Measurements from ENCODE around the gene DNM3. TPM values are rescaled to one million over a fixed set of nuclear protein-coding genes. Genes with fewer than 3 reads are reported as not detected.

Gene DNM3
- total RNA-seq, 1 donor from 2014 or later = 1.3 TPM

DNA sequence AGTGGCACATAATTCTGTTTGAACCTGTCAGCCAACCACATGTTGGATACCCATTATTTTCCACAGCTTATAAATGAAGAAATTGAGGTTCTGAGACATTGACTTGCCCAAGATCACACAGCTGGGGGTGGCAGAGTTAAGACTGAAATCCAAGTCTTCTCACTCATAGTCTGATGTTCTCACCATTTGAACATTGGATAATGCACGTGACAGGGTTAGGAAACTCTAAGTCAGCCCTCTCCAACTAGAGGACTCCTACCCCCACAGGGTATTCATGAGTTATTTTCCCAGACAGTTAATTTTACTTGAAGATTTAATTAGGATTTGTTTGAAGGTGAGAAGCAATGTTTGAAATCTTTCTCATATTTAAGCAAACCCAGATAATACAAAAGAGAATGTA, 541.1 kb downstream of the DNM3 start:
- intact Hi-C loops (cut with micrococcal nuclease) = no loop called here

- intact Hi-C loops (cut with micrococcal nuclease) = no loop called here
Observed at GRCh38 chr1:172382990-172383389, 541.7 kb downstream of the DNM3 start.

DNA sequence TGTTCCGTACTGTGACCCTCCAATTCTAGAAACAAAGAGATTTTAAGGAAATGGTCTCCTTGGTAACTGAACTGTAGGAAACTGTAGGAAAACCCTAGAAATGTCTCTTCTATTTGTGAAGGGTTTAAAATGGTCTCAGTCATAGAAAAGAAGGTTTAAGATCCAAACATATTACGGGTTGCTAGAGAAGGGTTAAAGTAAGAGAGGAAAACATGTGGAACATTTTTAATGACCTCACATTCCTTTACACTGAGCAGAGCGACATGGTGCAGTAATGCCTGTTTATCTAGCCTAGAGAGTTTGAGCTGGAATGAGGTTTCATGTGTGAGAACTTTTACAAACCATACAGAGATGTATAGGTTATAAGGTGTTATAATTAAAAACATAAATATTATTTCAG, 542.2 kb downstream of the DNM3 start:
- intact Hi-C loops (cut with micrococcal nuclease) = no loop called here

DNA sequence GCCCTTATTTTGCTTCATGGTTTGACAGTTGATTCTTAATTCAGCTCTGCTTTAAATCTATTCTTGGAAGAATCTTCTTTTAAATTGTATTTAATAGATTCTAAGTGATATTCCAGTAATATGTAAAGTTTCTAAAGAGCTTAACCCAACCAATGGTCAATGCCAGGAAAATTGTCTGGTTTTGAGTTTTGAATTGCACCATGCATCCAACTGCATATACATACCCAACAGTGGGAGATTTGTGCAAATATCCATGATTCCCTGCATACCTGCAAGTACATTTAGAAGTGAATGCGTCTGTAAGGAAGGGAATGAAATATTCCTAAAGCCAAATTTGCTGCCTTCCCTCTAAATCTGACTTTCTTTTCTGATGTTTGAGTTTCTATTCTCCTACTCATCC, 543.4 kb downstream of the DNM3 start:
- intact Hi-C loops (cut with micrococcal nuclease) = no loop called here

- intact Hi-C loops (cut with micrococcal nuclease) = no loop called here
Observed at GRCh38 chr1:172386046-172386445, 544.7 kb downstream of the DNM3 start.

GRCh38 chr1:172388490-172388889, 547.2 kb downstream of the DNM3 start:
- intact Hi-C loops (cut with micrococcal nuclease) = no loop called here

GRCh38 chr1:172390301-172390682, 549.0 kb downstream of the DNM3 start:
- intact Hi-C loops (cut with micrococcal nuclease) = loop anchor here (5.0 kb wide), 1 partner anchor 247 kb away; no protein-coding TSS in a partner anchor

DNA sequence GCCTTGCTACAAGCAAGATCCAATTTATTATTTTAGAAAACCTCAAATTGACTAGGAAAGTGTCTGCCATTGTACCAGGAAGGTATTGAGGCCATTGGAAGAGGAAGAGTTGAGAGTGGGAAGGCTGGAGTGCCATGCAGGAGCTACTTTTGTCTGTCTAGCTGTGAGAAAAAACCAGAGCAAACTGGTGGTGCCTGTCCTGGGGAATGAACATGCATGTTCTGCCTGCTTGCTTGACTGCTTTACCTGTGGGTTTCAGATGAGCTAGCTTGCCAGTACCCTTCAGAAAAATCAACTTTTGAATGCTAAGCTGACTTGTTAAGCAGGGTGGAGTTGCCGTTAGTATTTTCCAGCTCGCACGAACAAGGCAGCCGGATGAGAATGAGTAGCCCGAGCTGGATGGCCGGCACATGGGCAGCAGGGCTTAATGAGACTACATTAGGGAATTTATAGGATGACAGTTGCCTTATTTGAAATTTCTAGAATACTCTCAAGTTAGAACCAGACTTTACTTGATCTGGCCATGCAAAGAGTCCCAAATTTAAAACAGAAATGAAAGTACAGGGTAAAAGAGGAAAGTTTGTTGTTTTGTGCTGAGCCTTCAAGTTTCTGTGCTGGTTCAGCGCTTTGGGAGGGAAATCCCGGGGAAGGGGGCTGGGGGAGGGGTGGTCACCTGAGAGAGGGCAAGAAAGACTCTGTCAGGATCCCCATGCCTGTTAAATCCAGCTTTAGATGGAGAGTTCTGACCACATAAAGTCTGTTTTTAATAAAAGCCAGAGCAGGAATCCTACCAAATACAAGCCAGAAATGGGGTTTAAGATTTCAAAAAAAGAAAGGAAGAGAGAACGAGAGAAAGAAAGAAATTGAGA, 549.6 kb downstream of the DNM3 start:
- intact Hi-C loops (cut with micrococcal nuclease) = loop anchor here (5.0 kb wide), 1 partner anchor 246 kb away; no protein-coding TSS in a partner anchor

GRCh38 chr1:172391976-172392375, 550.7 kb downstream of the DNM3 start:
- intact Hi-C loops (cut with micrococcal nuclease) = loop anchor here (5.0 kb wide), 1 partner anchor 245 kb away; no protein-coding TSS in a partner anchor

GRCh38 chr1:172393354-172393753, 552.1 kb downstream of the DNM3 start:
- intact Hi-C loops (cut with micrococcal nuclease) = loop anchor here (5.0 kb wide), 1 partner anchor 244 kb away; no protein-coding TSS in a partner anchor

DNA sequence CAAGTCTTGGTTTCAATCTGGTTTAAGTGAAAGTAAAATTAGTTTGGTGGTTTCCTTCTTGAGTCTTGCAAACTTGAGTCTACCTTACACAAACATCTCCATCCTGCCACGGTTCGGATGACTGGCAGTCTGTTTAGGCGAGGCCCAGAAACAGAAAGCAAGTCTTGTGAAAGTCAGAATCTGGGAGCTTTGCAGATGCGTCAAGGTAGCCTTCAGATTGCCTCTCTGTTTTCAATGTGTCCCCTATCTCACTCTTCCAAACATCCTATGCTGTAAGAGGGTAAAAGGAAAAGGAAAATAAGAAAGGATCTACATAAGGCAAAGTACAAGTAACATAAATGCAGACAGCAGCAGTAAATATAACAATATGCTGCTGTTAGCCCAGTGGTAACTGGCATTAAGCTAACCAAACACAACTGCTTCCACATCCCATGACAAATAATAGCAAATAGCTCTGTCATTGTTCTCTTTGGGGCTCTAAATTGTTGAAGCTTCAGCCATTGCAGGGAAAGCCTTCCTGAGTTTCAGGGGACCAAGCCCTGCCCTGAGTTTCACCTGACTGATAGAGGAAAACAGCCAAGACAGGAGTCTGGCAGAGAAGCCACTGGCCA, 552.9 kb downstream of the DNM3 start:
- intact Hi-C loops (cut with micrococcal nuclease) = loop anchor here (1.0 to 5.0 kb wide), 5 partner anchors 14 to 243 kb away; no protein-coding TSS in a partner anchor

DNA sequence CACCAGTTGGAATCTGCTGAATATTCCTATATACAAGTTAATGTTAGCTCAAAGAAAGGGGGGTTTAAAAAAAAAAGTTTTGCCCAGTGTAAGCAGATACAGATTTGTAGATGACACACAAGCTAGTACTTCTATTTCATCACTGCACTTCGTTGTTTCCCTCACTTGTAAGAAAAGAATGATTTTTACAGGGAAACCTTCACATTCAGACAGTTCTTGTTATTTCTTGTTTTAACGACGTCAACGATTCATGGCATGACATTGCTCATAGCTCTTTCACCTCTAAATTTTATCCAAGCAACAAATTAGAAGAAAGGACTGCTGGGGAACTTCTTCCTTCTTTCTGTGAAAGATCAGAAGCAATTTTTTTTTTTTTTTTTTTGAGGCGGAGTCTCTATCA, 553.5 kb downstream of the DNM3 start:
- intact Hi-C loops (cut with micrococcal nuclease) = loop anchor here (1.0 to 5.0 kb wide), 6 partner anchors 15 to 242 kb away; partner anchors contain the start of gene PIGC

DNA sequence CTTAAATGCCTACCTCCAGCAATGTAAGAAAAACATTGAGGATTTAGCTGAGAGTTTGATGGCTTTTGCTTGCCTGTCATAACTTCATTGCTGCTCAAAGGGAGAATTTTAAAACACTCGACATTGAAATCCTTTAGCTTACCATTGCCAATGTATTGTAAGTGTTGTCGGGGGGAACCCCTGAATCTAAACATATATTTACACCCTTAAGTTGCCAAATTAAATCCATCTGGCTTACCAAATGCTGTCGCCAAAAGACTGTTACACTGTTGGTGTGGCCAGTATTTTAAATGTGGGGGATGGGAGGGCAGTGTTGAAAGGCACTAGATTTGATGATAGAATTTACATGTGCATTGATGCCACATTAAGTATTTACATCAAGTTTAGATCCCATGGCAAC, 554.3 kb downstream of the DNM3 start:
- intact Hi-C loops (cut with micrococcal nuclease) = loop anchor here (2.0 to 5.0 kb wide), 3 partner anchors 37 to 215 kb away; partner anchors contain the start of gene PIGC

- intact Hi-C loops (cut with micrococcal nuclease) = loop anchor here (5.0 kb wide), 1 partner anchor 45 kb away; the partner anchor contains the start of gene PIGC
Observed at GRCh38 chr1:172397221-172397620, 555.9 kb downstream of the DNM3 start.

GRCh38 chr1:172397633-172398032, 556.3 kb downstream of the DNM3 start:
- intact Hi-C loops (cut with micrococcal nuclease) = loop anchor here (2.0 to 5.0 kb wide), 4 partner anchors 29 to 395 kb away; partner anchors contain the start of gene PIGC

DNA sequence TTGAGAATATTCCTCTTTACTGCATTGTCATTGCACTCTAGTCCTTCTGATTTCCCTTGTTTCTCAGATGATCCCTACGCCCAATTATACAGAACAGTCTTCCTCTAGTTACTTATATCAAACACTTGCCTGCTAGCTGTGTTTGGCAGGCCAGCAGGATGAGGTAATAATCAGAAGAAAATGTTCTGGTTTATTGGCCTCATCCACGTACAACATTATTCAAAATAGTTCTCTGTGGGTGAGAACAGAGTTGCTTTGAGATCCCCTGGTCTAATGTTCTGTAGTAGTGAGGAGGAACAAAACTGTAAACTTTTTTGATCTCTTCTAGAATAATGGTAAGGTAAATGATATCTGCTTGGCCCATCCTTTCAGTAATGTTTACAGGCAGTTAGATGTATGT, 556.9 kb downstream of the DNM3 start:
- intact Hi-C loops (cut with micrococcal nuclease) = loop anchor here (2.0 to 5.0 kb wide), 4 partner anchors 29 to 395 kb away; partner anchors contain the start of gene PIGC

DNA sequence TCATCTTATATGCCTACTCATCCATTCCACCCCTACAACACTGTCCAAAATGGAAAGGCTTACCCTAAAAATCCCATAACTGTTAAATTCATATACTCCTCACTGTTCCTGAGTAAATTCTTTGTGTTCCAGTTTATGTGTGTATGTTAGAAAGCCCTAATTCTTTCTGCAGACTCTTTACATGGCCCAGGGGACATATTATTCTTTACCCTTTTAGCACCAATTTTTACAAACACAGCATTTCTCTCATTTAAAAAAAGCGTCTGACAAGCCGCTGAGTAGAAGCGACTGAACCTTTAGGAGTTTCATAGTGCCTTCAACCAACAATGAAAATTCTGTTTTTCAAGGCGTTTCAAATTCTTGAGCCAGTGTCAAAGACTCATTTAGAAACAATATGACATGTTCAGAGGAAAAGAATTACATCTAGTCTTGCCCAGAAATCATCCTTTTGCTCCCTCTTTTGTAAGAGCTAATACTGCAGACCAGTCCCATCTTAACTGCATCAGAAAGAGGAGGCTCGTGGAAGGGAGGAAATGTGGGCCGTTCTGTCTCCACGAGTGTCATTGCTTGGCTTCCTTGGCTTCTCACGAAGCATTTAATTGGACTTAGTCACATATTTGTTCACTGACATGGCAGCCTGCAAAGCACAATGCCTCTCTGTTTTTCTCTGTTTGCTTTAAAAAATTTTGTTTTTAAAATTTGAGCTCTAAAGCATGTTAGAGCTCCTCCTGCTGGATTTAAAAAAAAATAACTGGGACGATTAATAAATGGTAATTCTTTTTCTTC, 557.9 kb downstream of the DNM3 start:
- intact Hi-C loops (cut with micrococcal nuclease) = loop anchor here (1.0 to 5.0 kb wide), 5 partner anchors 28 to 396 kb away; partner anchors contain the start of gene PIGC

DNA sequence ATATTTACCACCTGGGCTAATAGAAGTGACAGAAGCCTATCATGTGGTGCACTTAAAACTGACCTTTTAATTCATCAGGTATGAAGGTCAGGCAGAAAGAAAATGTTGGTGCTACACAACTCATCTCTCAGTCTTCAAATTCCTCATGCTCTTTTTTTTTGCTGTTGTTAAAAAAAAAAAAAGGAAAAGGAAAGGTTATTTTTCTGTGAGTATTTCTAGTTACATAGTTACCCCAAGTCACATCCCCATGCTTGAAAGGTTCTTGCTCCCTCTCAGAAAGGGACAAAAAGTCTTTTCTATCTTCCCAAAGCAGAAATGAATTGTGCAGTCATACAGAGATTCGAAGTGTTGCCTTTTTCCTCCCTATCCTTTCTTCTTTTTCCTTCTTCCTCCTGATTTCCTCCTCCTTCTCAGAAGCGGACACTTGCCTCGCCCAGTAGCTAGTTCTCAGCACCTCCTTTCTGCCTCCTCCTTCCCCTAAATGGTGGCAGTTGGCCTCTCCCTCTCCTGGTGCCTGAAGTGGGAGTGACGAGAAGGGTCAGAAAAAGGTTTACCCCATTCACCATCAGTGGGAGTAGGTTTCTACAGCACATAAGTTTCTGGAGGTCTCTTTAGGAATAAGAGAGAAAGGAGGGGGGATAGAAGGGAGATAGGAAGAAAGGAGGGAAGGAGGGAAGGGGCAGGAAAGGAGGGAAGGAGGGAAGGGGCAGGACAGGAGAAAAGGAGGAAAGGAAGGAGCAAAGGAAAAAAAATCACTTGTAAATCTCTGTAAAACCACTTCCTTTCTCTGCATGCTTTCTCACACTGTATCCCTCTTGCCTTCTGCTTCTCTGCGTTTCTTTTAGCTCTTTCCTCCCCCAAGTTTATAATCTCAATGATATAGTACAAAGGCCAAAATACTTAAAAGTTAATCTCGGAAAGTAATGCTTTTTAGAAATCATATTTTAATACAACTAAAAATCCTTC, 558.7 kb downstream of the DNM3 start:
- intact Hi-C loops (cut with micrococcal nuclease) = loop anchor here (1.0 to 5.0 kb wide), 5 partner anchors 27 to 397 kb away; partner anchors contain the start of gene PIGC

DNA sequence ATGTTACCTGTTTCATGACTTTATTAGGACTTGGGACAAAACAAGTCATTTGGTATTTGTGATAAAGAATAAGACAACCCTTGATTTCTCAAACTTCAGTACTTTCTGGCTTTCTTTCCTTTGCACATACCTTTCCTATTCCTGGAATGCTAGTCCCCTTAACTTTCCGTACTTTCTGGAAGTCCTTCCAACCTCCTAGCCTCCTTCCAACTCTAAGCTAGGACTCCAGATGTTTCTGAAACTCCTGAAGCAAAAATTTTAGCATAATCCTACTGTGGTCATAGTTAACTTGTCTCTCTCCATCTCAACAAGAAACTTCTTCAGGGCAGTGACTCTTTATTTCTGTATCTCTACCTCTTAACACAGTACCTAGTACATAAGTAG, 559.4 kb downstream of the DNM3 start:
- intact Hi-C loops (cut with micrococcal nuclease) = no loop called here

DNA sequence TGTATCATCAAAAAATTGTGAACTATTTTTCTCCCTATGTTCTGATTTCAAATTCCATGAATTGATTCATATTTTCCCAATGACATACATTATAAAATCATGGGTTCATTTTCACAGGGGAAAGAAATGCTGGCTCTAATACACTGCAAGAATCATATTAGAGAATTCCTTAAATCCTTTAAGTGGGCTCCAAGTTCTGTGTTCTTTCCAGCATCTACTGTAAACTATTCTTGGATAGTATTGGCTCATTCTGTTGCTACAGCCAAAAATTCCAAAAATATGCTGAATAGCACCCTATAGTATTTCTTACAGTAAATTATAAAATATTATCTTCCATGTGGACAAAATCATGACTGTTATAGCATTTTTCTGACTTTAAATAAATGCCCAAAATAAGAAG, 560.2 kb downstream of the DNM3 start:
- intact Hi-C loops (cut with micrococcal nuclease) = no loop called here

All from T-helper 2 cell treated with Interferon-gamma antibody and Interleukin-4, amounts not matched to agents 100 ng/mL and 5 ng/mL, for 36 hours (primary cell).